HepG2 (cell line): ENCODE results near the gene TF. TPM values are rescaled to one million over a fixed set of nuclear protein-coding genes. Genes with fewer than 3 reads are reported as not detected.
A peak's percentile ranks its signal among the peaks of the same experiment; 100 is the strongest.

Experiments
- ATAC-seq: fragments of 200-7000 bp; cut with Tn5 transposase; 3 replicates; pipeline ENCODE4 v1.9.1; 2020; ENCODE audit warnings: mild to moderate bottlenecking, moderate library complexity
- BruUV-seq: library from RNA; stranded (reverse); fragments of 400-500 nt; replicated peaks from 2 replicates; lab custom pipeline; 2021; lab: Mats Ljungman, UMichigan
- CTCF ChIA-PET: fragments of 300-600 bp; formaldehyde crosslinking; extraction: SDS; loops from one replicate; lab custom pipeline; 2021; ENCODE audit warnings: low total read pairs, inconsistent platforms, low intra/inter-chr PET ratio; lab: Yijun Ruan, JAX
- POLR2A ChIA-PET: fragments of 350-600 bp; sonication (Branson Sonifier 250); formaldehyde crosslinking; loops from one replicate; lab custom pipeline; 2020; ENCODE audit warnings: antibody characterized with exemption, inconsistent platforms; lab: Yijun Ruan, JAX
- DNase-seq: peaks from one replicate; pipeline ENCODE4 v3.0.0-alpha.2; 2015; ENCODE audit warnings: low spot score
- FAIRE-seq: peaks from 3 replicates; lab custom pipeline; 2011; peaks lifted over from hg19 to GRCh38; lab: Jason Lieb, UNC
- H2AFZ ChIP-seq: one replicate; pipeline ENCODE4 v1.6.1; 2011; ENCODE audit warnings: low read length, inconsistent platforms
- H3K27ac ChIP-seq: fragments of 300-600 bp; 3 replicates; pipeline ENCODE4 v1.8.0; 2011; ENCODE audit warnings: mixed run types, mild to moderate bottlenecking, mixed read lengths, low read length, inconsistent platforms; ENCODE audit not compliant: insufficient read depth; ENCODE audit errors: extremely low read length
- H3K27me3 ChIP-seq, 2 experiments: fragments of 200-600 bp in 1 of 2; 2 replicates in 1 of 2; 3 replicates in 1 of 2; pipeline versions ENCODE4 v1.6.0 to v1.8.0; 2011; ENCODE audit warnings: low read length in 2 of 2, mild to moderate bottlenecking in 2 of 2, moderate library complexity in 2 of 2, inconsistent platforms in 1 of 2; ENCODE audit not compliant: insufficient read depth in 2 of 2, control insufficient read depth in 1 of 2
- H3K36me3 ChIP-seq, 2 experiments: fragments of 200-600 bp in 1 of 2; replicated peaks in 1 of 2; 2 replicates in 1 of 2; 3 replicates in 1 of 2; pipeline versions ENCODE4 v1.5.1 to v1.8.0; 2011; ENCODE audit warnings: low read length in 2 of 2, inconsistent platforms in 1 of 2; ENCODE audit not compliant: insufficient read depth in 2 of 2, control insufficient read depth in 1 of 2
- H3K4me1 ChIP-seq: 2 replicates; pipeline ENCODE4 v1.5.1; 2012; ENCODE audit warnings: low read length, inconsistent platforms; ENCODE audit not compliant: insufficient read depth
- H3K4me2 ChIP-seq: 2 replicates; pipeline ENCODE4 v1.6.0; 2011; ENCODE audit warnings: low read depth, low read length, inconsistent platforms
- H3K4me3 ChIP-seq, 3 experiments: fragments of 200-600 bp in 1 of 3; sonication (generic), shearing (Covaris generic) in 1 of 3; replicated peaks in 1 of 3; 2 replicates each; pipeline ENCODE4 v1.5.1; 2011 to 2016; ENCODE audit warnings: low read length in 3 of 3, inconsistent platforms in 2 of 3, low read depth in 2 of 3, mild to moderate bottlenecking in 2 of 3, control low read depth in 1 of 3, mixed read lengths in 1 of 3; ENCODE audit not compliant: insufficient read depth in 1 of 3
- H3K79me2 ChIP-seq: one replicate; pipeline ENCODE4 v1.6.1; 2011; ENCODE audit warnings: low read length, inconsistent platforms; ENCODE audit not compliant: insufficient read depth
- H3K9ac ChIP-seq: 2 replicates; pipeline ENCODE4 v1.6.0; 2011; ENCODE audit warnings: mild to moderate bottlenecking, low read depth, low read length, inconsistent platforms; ENCODE audit not compliant: insufficient read depth
- H3K9me3 ChIP-seq: 2 replicates; pipeline ENCODE4 v1.5.1; 2012; ENCODE audit warnings: mild to moderate bottlenecking, low read length
- H4K20me1 ChIP-seq: 2 replicates; pipeline ENCODE4 v1.6.0; 2011; ENCODE audit warnings: inconsistent platforms, mild to moderate bottlenecking, low read length, moderate library complexity; ENCODE audit not compliant: insufficient read depth
- ATF3 ChIP-seq: sonication (generic); formaldehyde crosslinking; IDR thresholded peaks from 2 replicates; pipeline ENCODE4 v1.4.0; 2020; ENCODE audit warnings: missing genetic modification reagents
- CREB1 ChIP-seq, 2 experiments: fragments of 450-650 bp in 1 of 2; IDR thresholded peaks; 2 replicates each; pipeline ENCODE4 v1.6.1; 2016 to 2017; ENCODE audit warnings: control low read depth in 1 of 2, mild to moderate bottlenecking in 1 of 2, missing compliant biosample characterization in 1 of 2, missing genetic modification characterization in 1 of 2
- DNMT3B ChIP-seq: conservative IDR thresholded peaks from 2 replicates; pipeline ENCODE4 v1.6.1; 2016; ENCODE audit warnings: missing biosample characterization, control low read depth
- DRAP1 ChIP-seq: IDR thresholded peaks from 2 replicates; pipeline ENCODE4 v1.6.1; 2016; ENCODE audit warnings: missing genetic modification reagents, missing compliant biosample characterization
- FOSL2 ChIP-seq: sonication (generic); formaldehyde crosslinking; IDR thresholded peaks from 2 replicates; pipeline ENCODE4 v1.4.0; 2020; ENCODE audit warnings: missing genetic modification reagents
- FOXK2 ChIP-seq: fragments of 450-650 bp; IDR thresholded peaks from 2 replicates; pipeline ENCODE4 v1.6.1; 2016
- HNF4A ChIP-seq: sonication (generic); formaldehyde crosslinking; IDR thresholded peaks from 2 replicates; pipeline ENCODE4 v1.4.0; 2020; ENCODE audit warnings: missing genetic modification reagents
- JUN ChIP-seq: sonication (generic); formaldehyde crosslinking; IDR thresholded peaks from 2 replicates; pipeline ENCODE4 v1.4.0; 2020; ENCODE audit warnings: mild to moderate bottlenecking, missing genetic modification reagents
- MED1 ChIP-seq: sonication (generic); formaldehyde crosslinking; IDR thresholded peaks from 2 replicates; pipeline ENCODE4 v1.4.0; 2020; ENCODE audit warnings: missing genetic modification reagents
- NR2F6 ChIP-seq, 2 experiments: IDR thresholded peaks; 2 replicates each; pipeline ENCODE4 v1.6.1; 2016; ENCODE audit warnings: antibody characterized with exemption in 1 of 2, mild to moderate bottlenecking in 1 of 2
- PAXIP1 ChIP-seq: sonication (generic); formaldehyde crosslinking; conservative IDR thresholded peaks from 2 replicates; pipeline ENCODE4 v1.4.0; 2020; ENCODE audit warnings: mild to moderate bottlenecking, missing genetic modification reagents, moderate library complexity
- POLR2G ChIP-seq: fragments of 200-400 bp; formaldehyde crosslinking; IDR thresholded peaks from 2 replicates; pipeline ENCODE4 v1.6.1; 2018; ENCODE audit warnings: mild to moderate bottlenecking, low read depth, low read length, moderate library complexity
- RXRA ChIP-seq: sonication (generic); formaldehyde crosslinking; IDR thresholded peaks from 2 replicates; pipeline ENCODE4 v1.5.1; 2020; ENCODE audit warnings: missing genetic modification reagents
- TEAD3 ChIP-seq: optimal IDR thresholded peaks from 2 replicates; pipeline ENCODE3; 2016; ENCODE audit warnings: borderline replicate concordance
- ZFP62 ChIP-seq: sonication (generic); formaldehyde crosslinking; IDR thresholded peaks from 2 replicates; pipeline ENCODE4 v1.4.0; 2020; ENCODE audit warnings: missing genetic modification reagents
- ZFX ChIP-seq: sonication (generic); formaldehyde crosslinking; IDR thresholded peaks from 2 replicates; pipeline ENCODE4 v1.4.0; 2020; ENCODE audit warnings: mild to moderate bottlenecking, low read depth, missing genetic modification reagents, moderate library complexity
- ZFY ChIP-seq: sonication (generic); formaldehyde crosslinking; IDR thresholded peaks from 2 replicates; pipeline ENCODE4 v1.4.0; 2020; ENCODE audit warnings: missing genetic modification reagents
- ZNF446 ChIP-seq: sonication (generic); formaldehyde crosslinking; IDR thresholded peaks from 2 replicates; pipeline ENCODE4 v1.5.0; 2020; ENCODE audit warnings: mild to moderate bottlenecking, missing genetic modification reagents
- ZNF790 ChIP-seq: sonication (generic); formaldehyde crosslinking; IDR thresholded peaks from 2 replicates; pipeline ENCODE4 v1.8.0; 2022; ENCODE audit warnings: missing genetic modification reagents, mild to moderate bottlenecking, borderline replicate concordance
- WGBS: methylation state at CpG from one replicate; pipeline ENCODE4 v1.1.6; 2017; ENCODE audit warnings: low lambda C conversion rate; 5-methylcytosine and 5-hydroxymethylcytosine counted together
- in situ Hi-C: cut with HindIII; loops from 2 replicates; pipeline ENCODE4 v1.10.0; 2017; ENCODE audit warnings: low pct_unique_long_range_greater_than_20kb; ENCODE audit not compliant: extremely low pct_ligation_motif_present
- intact Hi-C: fragments of 100-400 bp; cut with micrococcal nuclease; formaldehyde crosslinking; loops from one replicate; pipeline ENCODE4 v1.10.0; 2022; ENCODE audit not compliant: unreplicated experiment
- polyA plus RNA-seq, 8 experiments: library from polyadenylated mRNA; depleted of rRNA in 3 of 8; stranded (reverse) in 7 of 8; unstranded in 1 of 8; fragments of >200 nt; fragmentation: Illumina TruSeq in 4 of 8; extraction: Trizol in 4 of 8; gene quantifications; 2 replicates each; pipeline versions ENCODE4 v1.2.1 to v1.2.3, GENCODE V29; 2011 to 2016; ENCODE audit warnings: low read depth in 4 of 8, missing spikeins in 1 of 8, mixed read lengths in 1 of 8; ENCODE audit not compliant: insufficient read depth in 1 of 8
- total RNA-seq, 5 experiments: library from RNA; depleted of rRNA; stranded (reverse); fragments of >200 nt; fragmentation: Illumina TruSeq; extraction: Trizol; gene quantifications; 2 replicates each; pipeline ENCODE4 v1.2.3, GENCODE V29; 2016; ENCODE audit warnings: low read depth in 1 of 5
- TF ChIP-seq, protein P1 (sequence below): sonication (generic); formaldehyde crosslinking; IDR thresholded peaks from 2 replicates; pipeline ENCODE4 v1.5.0; 2020; ENCODE audit warnings: mild to moderate bottlenecking, missing genetic modification reagents, borderline replicate concordance

TF gene
- total and polyA plus RNA-seq, 2 of the 13 experiments (the other 11 are each of a cell fraction or from before 2014, with no cell fraction given): 10,074 to 11,821 TPM

DNA sequence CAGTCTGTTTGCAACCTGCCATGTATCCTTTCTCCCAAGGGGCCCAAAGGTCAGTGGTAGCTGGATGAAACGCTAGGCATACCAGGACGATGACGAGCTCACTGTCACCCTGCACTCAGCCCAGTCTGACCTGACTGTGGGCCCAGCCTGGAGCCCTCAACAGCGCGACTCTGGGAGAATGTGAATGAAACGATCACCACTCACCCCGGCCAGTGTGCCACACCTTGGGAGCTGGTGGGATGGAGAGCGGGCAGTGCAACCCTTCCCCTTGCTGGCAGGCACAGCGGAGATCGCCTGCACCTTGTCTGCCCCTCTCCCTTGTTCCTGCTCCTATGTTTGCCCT is 86.6 kb downstream of the TF start:
- Histone ChIP-seq H3K9ac (peak overlapping the region; percentile 31; the same call in 1 of the 2 replicates), H2AFZ (no peak overlapping the region), H3K4me3 (peak overlapping the region in 1 of 3 experiments; percentile 56; a peak in 1 of 6 replicates), H3K27me3 (peaks cover 3 to 27% of the 10 kb centered on the region in 2 experiments; a peak in 4 of 5 replicates), H3K36me3 (no peaks in the 10 kb centered on the region), H3K9me3 (no peaks in the 10 kb centered on the region), H4K20me1 (no peaks in the 10 kb centered on the region), H3K27ac (no peak overlapping the region), H3K4me1 (peaks cover 16% of the 10 kb centered on the region), H3K79me2 (no peaks in the 10 kb centered on the region), H3K4me2 (peak overlapping the region; percentile 60)
- in situ Hi-C loops (no loop called here), intact Hi-C loops (no loop called here)
- BruUV-seq: no TSS peak
- no peak for FAIRE-seq
- WGBS: 38% methylated on average over 3 of the region's 10 CpGs
- CTCF ChIA-PET: no interaction called here
- ATAC-seq: peak; percentile 93
- peak; percentile 54 for DNase-seq
- POLR2A ChIA-PET: interaction anchor here (0.6 to 1.0 kb wide), 2 partner anchors 87 to 283 kb away, joined by 3 read pairs; no protein-coding TSS in a partner anchor
- TF ChIP-seq FOXK2: no peak
- TF ChIP-seq HNF4A (CRISPR knock-in tag): 0 out of 2 replicates have a peak, but pooled peaks have one; percentile 21
- TF ChIP-seq ZNF790 (CRISPR knock-in tag): no peak
- TF ChIP-seq MED1 (CRISPR knock-in tag): 0 out of 2 replicates have a peak, but pooled peaks have one; percentile 13
- TF ChIP-seq JUN: peak; percentile 75; the same call in 1 of the 2 replicates
- TF ChIP-seq ZFY (CRISPR knock-in tag): 0 out of 2 replicates have a peak, but pooled peaks have one; percentile 12
- TF ChIP-seq, protein P1, sequence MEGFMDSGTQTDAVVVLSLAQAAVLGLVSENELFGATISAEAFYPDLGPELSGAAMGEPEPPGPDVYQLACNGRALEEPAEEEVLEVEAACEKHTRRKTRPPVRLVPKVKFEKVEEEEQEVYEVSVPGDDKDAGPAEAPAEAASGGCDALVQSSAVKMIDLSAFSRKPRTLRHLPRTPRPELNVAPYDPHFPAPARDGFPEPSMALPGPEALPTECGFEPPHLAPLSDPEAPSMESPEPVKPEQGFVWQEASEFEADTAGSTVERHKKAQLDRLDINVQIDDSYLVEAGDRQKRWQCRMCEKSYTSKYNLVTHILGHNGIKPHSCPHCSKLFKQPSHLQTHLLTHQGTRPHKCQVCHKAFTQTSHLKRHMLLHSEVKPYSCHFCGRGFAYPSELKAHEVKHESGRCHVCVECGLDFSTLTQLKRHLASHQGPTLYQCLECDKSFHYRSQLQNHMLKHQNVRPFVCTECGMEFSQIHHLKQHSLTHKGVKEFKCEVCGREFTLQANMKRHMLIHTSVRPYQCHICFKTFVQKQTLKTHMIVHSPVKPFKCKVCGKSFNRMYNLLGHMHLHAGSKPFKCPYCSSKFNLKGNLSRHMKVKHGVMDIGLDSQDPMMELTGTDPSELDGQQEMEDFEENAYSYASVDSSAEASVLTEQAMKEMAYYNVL: no peak
- TF ChIP-seq TEAD3 (CRISPR knock-in tag): peak; percentile 87
- peak; percentile 44 for TF ChIP-seq RXRA (CRISPR knock-in tag)
- no peak for TF ChIP-seq DRAP1 (CRISPR knock-in tag)
- no peak for TF ChIP-seq NR2F6 (IDR thresholded peaks at IDR 0.05)
- TF ChIP-seq NR2F6 (CRISPR knock-in tag; IDR thresholded peaks at IDR 0.05): peak; percentile 17; the same call in 1 of the 2 replicates
- 0 out of 2 replicates have a peak, but pooled peaks have one; percentile 21 for TF ChIP-seq ATF3
- no peak for TF ChIP-seq ZFP62 (CRISPR knock-in tag)
- no peak for TF ChIP-seq POLR2G
- TF ChIP-seq DNMT3B: no peak
- peak; percentile 24; the same call in 1 of the 2 replicates for TF ChIP-seq ZFX (CRISPR knock-in tag)
- 0 out of 2 replicates have a peak, but pooled peaks have one; percentile 9 for TF ChIP-seq PAXIP1 (CRISPR knock-in tag)
- peak; percentile 33; the same call in 1 of the 2 replicates for TF ChIP-seq CREB1 (IDR thresholded peaks at IDR 0.05)
- TF ChIP-seq CREB1 (CRISPR knock-in tag; IDR thresholded peaks at IDR 0.05): no peak
- no peak for TF ChIP-seq ZNF446 (CRISPR knock-in tag)
- TF ChIP-seq FOSL2: peak; percentile 66
